22Rv1 (cell line): ENCODE measurements around the gene MUC6.

ENCODE experiments used
- H3K27ac ChIP-seq: fragments of 450-650 bp; 2 replicates; pipeline ENCODE4 v1.5.1; 2017
- ZFX ChIP-seq: fragments of 450-650 bp; IDR thresholded peaks from 2 replicates; pipeline ENCODE4 v1.6.1; 2017; ENCODE audit warnings: antibody characterized with exemption, borderline replicate concordance
- TF ChIP-seq, protein P1 (sequence below): fragments of 450-650 bp; IDR thresholded peaks from 2 replicates; pipeline ENCODE4 v1.5.1; 2017; ENCODE audit warnings: mild to moderate bottlenecking

Gene MUC6

GRCh38 chr11:968822-969221, 67.7 kb downstream of the MUC6 start:
- H3K27ac ChIP-seq = no peak overlapping the region
- TF ChIP-seq, protein P1, sequence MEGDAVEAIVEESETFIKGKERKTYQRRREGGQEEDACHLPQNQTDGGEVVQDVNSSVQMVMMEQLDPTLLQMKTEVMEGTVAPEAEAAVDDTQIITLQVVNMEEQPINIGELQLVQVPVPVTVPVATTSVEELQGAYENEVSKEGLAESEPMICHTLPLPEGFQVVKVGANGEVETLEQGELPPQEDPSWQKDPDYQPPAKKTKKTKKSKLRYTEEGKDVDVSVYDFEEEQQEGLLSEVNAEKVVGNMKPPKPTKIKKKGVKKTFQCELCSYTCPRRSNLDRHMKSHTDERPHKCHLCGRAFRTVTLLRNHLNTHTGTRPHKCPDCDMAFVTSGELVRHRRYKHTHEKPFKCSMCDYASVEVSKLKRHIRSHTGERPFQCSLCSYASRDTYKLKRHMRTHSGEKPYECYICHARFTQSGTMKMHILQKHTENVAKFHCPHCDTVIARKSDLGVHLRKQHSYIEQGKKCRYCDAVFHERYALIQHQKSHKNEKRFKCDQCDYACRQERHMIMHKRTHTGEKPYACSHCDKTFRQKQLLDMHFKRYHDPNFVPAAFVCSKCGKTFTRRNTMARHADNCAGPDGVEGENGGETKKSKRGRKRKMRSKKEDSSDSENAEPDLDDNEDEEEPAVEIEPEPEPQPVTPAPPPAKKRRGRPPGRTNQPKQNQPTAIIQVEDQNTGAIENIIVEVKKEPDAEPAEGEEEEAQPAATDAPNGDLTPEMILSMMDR = no peak
- TF ChIP-seq ZFX = no peak

DNA sequence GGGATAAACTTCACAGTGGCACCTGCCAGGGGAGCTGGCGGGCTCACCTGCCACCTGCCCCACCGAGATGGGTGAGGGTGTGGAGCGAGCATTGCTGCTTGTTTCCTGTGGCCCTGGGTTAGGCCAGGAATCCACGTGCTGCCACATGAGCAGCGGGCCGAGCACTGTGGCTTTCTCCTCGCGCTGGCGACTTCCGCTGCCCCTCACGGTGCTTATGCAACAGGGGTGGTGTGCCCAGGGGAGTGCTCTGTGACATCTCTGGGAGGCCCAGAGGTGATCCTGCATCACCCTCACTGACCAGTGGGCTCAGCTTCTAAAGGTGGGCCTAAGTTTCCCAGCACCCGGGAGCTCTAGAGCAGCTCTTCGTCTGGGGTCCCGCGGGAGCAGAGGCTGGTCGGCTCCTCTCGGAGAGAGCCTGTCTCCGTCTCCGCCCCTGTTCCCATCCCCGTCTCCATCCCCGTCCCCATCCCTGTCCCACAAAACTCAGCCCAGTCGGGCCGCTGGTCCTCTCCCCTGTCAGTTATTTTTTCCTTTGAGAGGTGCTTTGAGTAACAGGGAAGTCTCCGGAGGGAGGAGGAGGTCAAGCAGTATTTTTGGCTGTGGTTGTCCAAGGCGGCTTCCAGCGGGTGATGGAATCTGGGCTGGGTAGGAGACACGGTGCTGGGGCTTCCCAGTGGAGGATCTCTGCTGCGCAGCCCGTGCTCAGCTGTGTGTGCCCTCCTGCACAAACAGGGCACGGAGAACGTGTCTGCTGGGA, 68.3 kb downstream of the MUC6 start:
- no peak overlapping the region for H3K27ac ChIP-seq

GRCh38 chr11:965206-965775, 71.2 kb downstream of the MUC6 start:
- no peak for TF ChIP-seq ZFX
- TF ChIP-seq, protein P1 = no peak
- no peak overlapping the region for H3K27ac ChIP-seq

More for the DNA sequence above, 68.3 kb downstream of the MUC6 start:
- no peak for TF ChIP-seq ZFX
- TF ChIP-seq, protein P1 = no peak

GRCh38 chr11:963852-964251, 72.7 kb downstream of the MUC6 start:
- no peak overlapping the region for H3K27ac ChIP-seq
- TF ChIP-seq ZFX = no peak
- TF ChIP-seq, protein P1 = no peak
